ENCODE measurements around the gene KDM4F. TPM values are rescaled to one million over a fixed set of nuclear protein-coding genes. Genes with fewer than 3 reads are reported as not detected.

The KDM4F gene
- total RNA-seq, 4 donors from 2014 or later = not detected

DNA sequence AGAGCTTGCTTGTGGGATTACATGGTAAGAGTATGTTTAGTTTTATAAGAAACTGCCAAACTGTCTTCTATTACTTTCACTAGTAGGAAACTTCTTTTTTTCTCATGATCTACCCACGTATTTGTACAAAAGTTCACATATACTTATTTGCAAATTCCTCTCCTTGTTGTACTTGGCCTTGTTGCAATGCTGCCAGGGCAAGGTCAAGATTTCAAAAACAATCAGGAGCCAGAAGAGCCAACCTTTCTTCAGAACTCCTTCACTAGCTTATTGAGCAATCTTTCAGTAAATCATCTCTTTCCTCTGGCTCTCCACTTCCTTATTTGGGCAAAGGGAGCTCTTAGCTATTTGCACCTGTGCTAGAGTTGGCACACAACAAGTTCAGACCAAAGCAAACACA lies 27.2 kb downstream of the KDM4F start:
- TF ChIP-seq, protein P1, sequence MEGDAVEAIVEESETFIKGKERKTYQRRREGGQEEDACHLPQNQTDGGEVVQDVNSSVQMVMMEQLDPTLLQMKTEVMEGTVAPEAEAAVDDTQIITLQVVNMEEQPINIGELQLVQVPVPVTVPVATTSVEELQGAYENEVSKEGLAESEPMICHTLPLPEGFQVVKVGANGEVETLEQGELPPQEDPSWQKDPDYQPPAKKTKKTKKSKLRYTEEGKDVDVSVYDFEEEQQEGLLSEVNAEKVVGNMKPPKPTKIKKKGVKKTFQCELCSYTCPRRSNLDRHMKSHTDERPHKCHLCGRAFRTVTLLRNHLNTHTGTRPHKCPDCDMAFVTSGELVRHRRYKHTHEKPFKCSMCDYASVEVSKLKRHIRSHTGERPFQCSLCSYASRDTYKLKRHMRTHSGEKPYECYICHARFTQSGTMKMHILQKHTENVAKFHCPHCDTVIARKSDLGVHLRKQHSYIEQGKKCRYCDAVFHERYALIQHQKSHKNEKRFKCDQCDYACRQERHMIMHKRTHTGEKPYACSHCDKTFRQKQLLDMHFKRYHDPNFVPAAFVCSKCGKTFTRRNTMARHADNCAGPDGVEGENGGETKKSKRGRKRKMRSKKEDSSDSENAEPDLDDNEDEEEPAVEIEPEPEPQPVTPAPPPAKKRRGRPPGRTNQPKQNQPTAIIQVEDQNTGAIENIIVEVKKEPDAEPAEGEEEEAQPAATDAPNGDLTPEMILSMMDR (IDR thresholded peaks at IDR 0.05; ENCODE audit: low read depth) = no peak

DNA sequence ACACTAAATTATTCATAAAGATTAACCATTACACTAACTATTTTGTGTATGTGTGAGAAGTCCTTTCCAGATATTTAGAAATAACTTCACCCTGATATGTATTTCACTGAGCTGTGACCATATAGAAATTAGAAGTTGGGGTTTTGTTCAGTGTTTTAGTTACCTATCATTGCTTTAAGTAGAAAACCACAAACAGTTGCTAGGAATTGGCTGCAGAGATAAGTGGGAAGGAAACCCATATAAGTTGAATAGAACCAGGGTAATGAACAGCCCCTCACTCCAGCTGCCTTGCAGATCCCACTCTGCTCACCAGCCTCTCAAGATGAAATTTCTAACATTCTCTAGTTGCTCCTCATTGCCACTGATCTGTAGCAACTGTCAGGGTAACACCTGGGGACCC lies 27.8 kb downstream of the KDM4F start:
- TF ChIP-seq, protein P1 (IDR thresholded peaks at IDR 0.05; ENCODE audit: low read depth) = no peak

DNA sequence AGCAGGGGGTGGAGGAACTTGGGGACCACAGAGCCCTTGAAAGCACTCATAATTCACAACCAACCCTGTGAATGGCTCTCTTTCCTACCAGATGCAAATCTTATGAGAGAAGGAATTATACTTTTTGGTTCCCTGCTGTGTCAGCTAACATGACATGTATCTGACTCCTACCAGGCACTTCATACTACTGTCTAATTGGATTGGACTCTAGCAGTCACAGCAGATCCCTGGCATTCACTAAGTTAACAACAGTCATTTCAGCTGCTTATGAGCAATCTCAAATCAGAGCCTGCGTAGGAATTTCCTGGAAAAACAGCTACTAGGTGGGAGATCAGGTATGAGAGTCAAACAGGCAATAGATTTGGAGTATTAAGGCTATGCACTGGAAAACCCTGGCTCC lies 29.3 kb downstream of the KDM4F start:
- TF ChIP-seq, protein P1 (IDR thresholded peaks at IDR 0.05; ENCODE audit: low read depth) = no peak

DNA sequence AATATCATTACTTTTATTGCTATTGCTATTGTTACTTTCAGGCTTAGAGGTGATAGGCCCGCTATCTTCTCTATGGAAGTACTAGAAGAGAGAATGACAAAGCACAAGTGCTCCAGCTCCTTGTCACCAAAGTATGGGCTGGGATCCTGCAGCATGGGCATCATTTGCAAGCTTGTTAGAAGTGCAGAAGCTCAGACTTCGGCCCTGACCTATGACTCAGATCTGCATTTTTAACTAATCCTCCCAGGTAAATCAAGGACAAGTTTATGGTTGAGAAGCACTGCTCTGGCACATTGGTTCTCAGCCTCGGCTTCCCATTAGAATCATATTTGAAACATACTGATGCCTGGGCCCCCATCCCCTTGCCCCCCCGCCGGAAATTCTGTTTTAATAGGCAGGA lies 31.8 kb downstream of the KDM4F start:
- TF ChIP-seq, protein P1 (IDR thresholded peaks at IDR 0.05; ENCODE audit: low read depth) = no peak

DNA sequence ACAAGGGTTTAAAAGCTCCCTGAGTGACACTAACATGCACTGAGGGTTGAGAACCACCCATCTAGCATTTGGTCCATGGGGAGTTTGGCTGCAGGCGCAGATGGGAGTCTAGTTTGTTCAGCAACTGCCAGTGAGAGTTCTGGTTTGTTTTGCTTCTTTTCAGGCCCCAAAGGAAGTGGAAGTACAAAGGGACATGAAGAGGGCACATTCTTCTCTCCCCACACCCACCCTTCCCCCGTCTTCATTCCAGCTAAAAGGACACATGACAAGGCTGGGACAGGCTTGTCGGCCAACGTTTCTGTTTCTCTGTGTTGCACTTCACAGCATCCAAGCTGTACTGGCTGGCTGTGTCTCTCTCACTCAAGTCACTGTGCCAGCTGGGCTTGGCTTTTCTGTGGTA lies 32.2 kb downstream of the KDM4F start:
- TF ChIP-seq, protein P1 (IDR thresholded peaks at IDR 0.05; ENCODE audit: low read depth) = no peak

- TF ChIP-seq, protein P1 (IDR thresholded peaks at IDR 0.05; ENCODE audit: low read depth) = no peak
Measured at GRCh38 chr11:95082576-95083001, 33.4 kb downstream of the KDM4F start.

DNA sequence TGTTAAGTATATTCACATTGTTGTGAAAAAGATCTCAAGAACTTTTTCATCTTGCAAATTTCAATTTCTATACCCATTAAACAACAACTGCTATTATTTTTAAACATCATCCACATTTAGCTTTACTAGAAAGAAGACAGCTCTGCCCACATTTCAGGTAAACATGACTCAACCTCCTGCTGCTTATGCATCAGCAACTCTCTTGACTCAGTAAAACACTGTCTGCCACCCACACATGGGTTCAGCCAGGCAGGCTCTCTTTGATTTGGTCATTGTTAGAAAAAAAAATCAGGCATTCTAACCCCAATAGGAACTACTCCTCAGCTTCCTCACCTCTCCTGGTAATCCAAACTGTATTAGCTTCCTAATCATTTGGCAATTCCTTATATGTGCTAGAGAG lies 35.3 kb downstream of the KDM4F start:
- TF ChIP-seq, protein P1 (IDR thresholded peaks at IDR 0.05; ENCODE audit: low read depth) = no peak

All from subcutaneous adipose tissue (tissue), 4 donors.